A549 (cell line): ENCODE data around the gene ST6GALNAC2.
"Not testable (repeated sequence)": the region's sequence is repeated elsewhere in the genome, so short reads cannot be mapped to it uniquely, and the experiment has no call there.

Experiments used
- CHD2 ChIP-seq: fragments of 150-350 bp; IDR thresholded peaks from 2 replicates; pipeline ENCODE4 v1.6.1; 2014; ENCODE audit warnings: low read length; ENCODE audit not compliant: partially characterized antibody
- POLR2A ChIP-seq: IDR thresholded peaks from 2 replicates; pipeline ENCODE4 v1.6.1; 2012; ENCODE audit warnings: mild to moderate bottlenecking, low read length

GRCh38 chr17:76606685-76607084 lies 21.0 kb upstream of the ST6GALNAC2 start:
- TF ChIP-seq POLR2A, CHD2: not testable (repeated sequence)
